Measurements from ENCODE around the gene RECQL5. TPM values are rescaled to one million over a fixed set of nuclear protein-coding genes. Genes with fewer than 3 reads are reported as not detected.

Gene RECQL5
- total RNA-seq, 4 donors from 2014 or later: 5.3 to 17.5 (median 7.4) TPM

GRCh38 chr17:75643643-75644017 is 23.3 kb downstream of the RECQL5 start:
- intact Hi-C loops (cut with DNase I; ENCODE audit: low total_unique reads): no loop called here
- Histone ChIP-seq H3K4me1 (no peaks in the 10 kb centered on the region), H3K27ac (no peak overlapping the region), H3K9me3 (no peaks in the 10 kb centered on the region), H3K27me3 (no peaks in the 10 kb centered on the region), H3K36me3 (peaks cover 0 to 4% of the 10 kb centered on the region in 2 donors), H3K4me3 (no peak overlapping the region)
- in situ Hi-C loops (cut with MboI; ENCODE audit: low sequenced_read_pairs in 4 of 4): no loop called here
- no peak for TF ChIP-seq CTCF (IDR thresholded peaks at IDR 0.05 in 4 of 5, conservative IDR thresholded peaks at IDR 0.05 in 1 of 5)
- no peak for TF ChIP-seq POLR2A (IDR thresholded peaks at IDR 0.05)
- DNase-seq (no peak), ATAC-seq (no peak)

- intact Hi-C loops (cut with DNase I; ENCODE audit: low total_unique reads): no loop called here
- ATAC-seq (no peak), DNase-seq (no peak)
- no peak overlapping the region for H3K4me3 ChIP-seq
- no peaks in the 10 kb centered on the region for H3K4me1 ChIP-seq
- no peak for TF ChIP-seq POLR2A (IDR thresholded peaks at IDR 0.05)
- no peak for TF ChIP-seq CTCF (IDR thresholded peaks at IDR 0.05 in 4 of 5, conservative IDR thresholded peaks at IDR 0.05 in 1 of 5)
- in situ Hi-C loops (cut with MboI; ENCODE audit: low sequenced_read_pairs in 4 of 4): no loop called here
- H3K9me3 ChIP-seq: no peaks in the 10 kb centered on the region
- no peak overlapping the region for H3K27ac ChIP-seq
- peaks cover 0 to 4% of the 10 kb centered on the region in 2 donors for H3K36me3 ChIP-seq
- H3K27me3 ChIP-seq: no peaks in the 10 kb centered on the region
Measured at GRCh38 chr17:75642784-75643642, 23.9 kb downstream of the RECQL5 start.

GRCh38 chr17:75642182-75642783 is 24.7 kb downstream of the RECQL5 start:
- intact Hi-C loops (cut with DNase I; ENCODE audit: low total_unique reads) (no loop called here), in situ Hi-C loops (cut with MboI; ENCODE audit: low sequenced_read_pairs in 4 of 4) (no loop called here)
- ATAC-seq (no peak), DNase-seq (no peak)
- H3K9me3 ChIP-seq: no peaks in the 10 kb centered on the region
- no peak overlapping the region for H3K4me3 ChIP-seq
- TF ChIP-seq POLR2A (IDR thresholded peaks at IDR 0.05) (no peak), CTCF (IDR thresholded peaks at IDR 0.05 in 4 of 5, conservative IDR thresholded peaks at IDR 0.05 in 1 of 5) (no peak)
- H3K27me3 ChIP-seq: no peaks in the 10 kb centered on the region
- no peak overlapping the region for H3K27ac ChIP-seq
- peaks cover 0 to 4% of the 10 kb centered on the region in 2 donors for H3K36me3 ChIP-seq
- no peaks in the 10 kb centered on the region for H3K4me1 ChIP-seq

GRCh38 chr17:75641343-75641742 is 25.6 kb downstream of the RECQL5 start:
- peaks cover 0 to 4% of the 10 kb centered on the region in 2 donors for H3K36me3 ChIP-seq
- ATAC-seq: no peak
- no peak overlapping the region for H3K4me3 ChIP-seq
- TF ChIP-seq POLR2A (IDR thresholded peaks at IDR 0.05) (no peak), CTCF (IDR thresholded peaks at IDR 0.05 in 4 of 5, conservative IDR thresholded peaks at IDR 0.05 in 1 of 5) (no peak)
- H3K9me3 ChIP-seq: no peaks in the 10 kb centered on the region
- H3K27me3 ChIP-seq: no peaks in the 10 kb centered on the region
- in situ Hi-C loops (cut with MboI; ENCODE audit: low sequenced_read_pairs in 4 of 4): no loop called here
- no peak overlapping the region for H3K27ac ChIP-seq
- no peak for DNase-seq
- peaks cover 7 to 8% of the 10 kb centered on the region in 2 donors for H3K4me1 ChIP-seq
- intact Hi-C loops (cut with DNase I; ENCODE audit: low total_unique reads): no loop called here
